ENCODE results near the gene PECR. TPM values are rescaled to one million over a fixed set of nuclear protein-coding genes. Genes with fewer than 3 reads are reported as not detected.

Gene PECR
- polyA plus RNA-seq, 4 donors: 39.8 to 49.6 (median 44.9) TPM

DNA sequence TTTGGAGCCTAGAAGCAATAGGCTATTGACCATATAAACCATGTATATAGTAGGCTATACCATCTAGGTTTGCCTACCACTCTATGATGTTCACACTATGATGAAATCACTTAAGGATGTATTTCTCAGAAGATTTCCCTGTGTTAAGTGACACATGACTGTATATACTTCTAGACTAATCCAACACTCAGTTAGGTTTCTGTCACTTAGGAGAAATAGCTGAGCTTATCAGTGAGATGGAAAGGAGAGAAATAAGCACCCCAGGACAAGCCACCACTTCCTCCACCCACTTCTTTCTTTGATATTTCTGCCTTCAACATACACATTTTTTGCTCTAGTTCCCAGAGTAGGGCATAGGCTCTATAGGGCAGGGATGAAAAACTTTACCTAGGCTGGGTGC is 7.8 kb downstream of the PECR start:
- no peak for DNase-seq (ENCODE audit: low read depth in 4 of 4, low spot score in 3 of 4)

GRCh38 chr2:216072473-216072872 is 9.1 kb downstream of the PECR start:
- no peak for DNase-seq (ENCODE audit: low read depth in 4 of 4, low spot score in 3 of 4)

GRCh38 chr2:216071111-216071851 is 10.3 kb downstream of the PECR start:
- DNase-seq (ENCODE audit: low read depth in 4 of 4, low spot score in 3 of 4): no peak

DNA sequence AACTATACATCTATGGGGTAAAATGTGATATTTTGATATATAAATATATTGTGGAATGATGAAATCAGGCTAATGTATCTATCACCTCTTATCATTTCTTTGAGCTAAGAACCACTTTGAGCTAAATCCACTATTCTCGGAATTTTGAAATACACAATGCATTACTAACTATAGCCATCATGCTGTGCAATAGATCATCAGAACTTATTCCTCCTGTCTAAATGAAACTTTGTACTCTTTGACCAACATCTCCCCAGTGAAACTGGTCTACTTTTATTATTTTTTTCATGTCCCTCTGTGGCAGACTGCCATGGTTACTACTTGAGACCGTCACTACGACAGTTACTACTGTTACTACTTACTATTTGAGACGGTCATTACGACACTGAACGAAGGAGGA is 11.4 kb downstream of the PECR start:
- DNase-seq (ENCODE audit: low read depth in 4 of 4, low spot score in 3 of 4): no peak

DNA sequence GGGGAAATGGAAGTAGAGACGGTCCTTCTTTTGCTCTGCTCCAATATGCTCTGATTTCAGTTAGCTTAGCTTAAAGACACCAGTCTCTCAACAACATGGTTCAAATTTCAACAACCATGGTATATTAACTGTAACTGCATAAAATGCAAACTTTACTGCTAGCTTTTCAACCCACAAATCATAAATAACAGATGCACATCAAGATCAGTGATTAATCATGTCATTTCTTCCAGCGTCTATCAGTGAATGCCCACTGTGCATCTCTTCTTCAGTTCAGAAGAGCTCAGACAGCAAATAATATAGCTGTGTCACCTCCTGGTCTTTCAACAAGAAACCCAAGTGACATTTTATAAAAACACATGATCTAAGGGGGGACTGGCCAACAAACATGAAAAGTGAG is 12.6 kb downstream of the PECR start:
- DNase-seq (ENCODE audit: low read depth in 4 of 4, low spot score in 3 of 4): no peak

GRCh38 chr2:216066230-216066629 is 15.4 kb downstream of the PECR start:
- no peak for DNase-seq (ENCODE audit: low read depth in 4 of 4, low spot score in 3 of 4)

DNA sequence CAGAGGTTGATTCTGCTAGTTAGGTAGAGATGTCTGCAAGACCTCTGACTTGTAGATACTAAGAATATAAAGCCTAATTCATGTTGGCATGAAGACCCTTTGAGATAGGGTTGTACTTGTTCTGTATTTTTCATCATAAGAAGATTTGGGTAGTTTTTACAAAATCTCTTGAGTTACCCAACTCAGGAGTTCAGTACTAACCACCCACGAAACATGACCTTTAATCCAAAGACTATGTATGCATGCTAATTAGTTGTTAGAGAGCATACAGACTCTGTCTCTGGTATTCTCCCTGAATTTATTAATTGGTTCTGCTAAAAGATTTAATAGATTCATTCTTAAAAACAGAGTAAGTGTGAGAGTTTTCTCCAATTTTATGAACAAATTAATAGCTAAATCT is 16.9 kb downstream of the PECR start:
- no peak for DNase-seq (ENCODE audit: low read depth in 4 of 4, low spot score in 3 of 4)

GRCh38 chr2:216064014-216064630 is 17.5 kb downstream of the PECR start:
- DNase-seq (ENCODE audit: low read depth in 4 of 4, low spot score in 3 of 4): no peak

GRCh38 chr2:216059233-216059834 is 22.3 kb downstream of the PECR start:
- no peak for DNase-seq (ENCODE audit: low read depth in 4 of 4, low spot score in 3 of 4)

DNA sequence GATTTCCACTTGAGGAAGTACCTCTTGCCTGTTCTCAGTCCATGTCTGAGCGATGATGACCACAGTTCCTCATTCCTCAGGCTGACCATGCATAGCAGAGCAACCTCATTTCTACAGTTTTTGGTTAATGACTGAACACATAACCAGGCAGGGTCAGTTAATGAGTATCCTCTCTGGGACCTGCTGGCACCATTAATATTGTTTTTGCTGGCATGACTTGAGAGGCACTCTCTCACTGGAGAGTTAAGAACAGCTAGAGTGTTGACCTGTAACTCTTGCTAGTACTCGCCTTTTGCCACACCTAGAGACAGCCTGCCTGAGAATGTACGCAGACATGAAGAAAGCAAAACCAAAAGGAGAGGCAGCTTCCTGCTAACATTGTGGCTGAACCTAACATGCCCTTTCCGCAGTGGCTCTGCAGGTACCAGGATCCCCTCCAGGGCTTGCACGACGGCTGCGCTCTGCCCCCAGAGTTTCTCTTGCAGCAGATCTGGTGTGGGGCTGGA is 23.9 kb downstream of the PECR start:
- peak in 3 of 4 donors; percentile 58 to 70 (median 69) for DNase-seq (ENCODE audit: low read depth in 4 of 4, low spot score in 3 of 4)

GRCh38 chr2:216056739-216057138 is 24.9 kb downstream of the PECR start:
- DNase-seq (ENCODE audit: low read depth in 4 of 4, low spot score in 3 of 4): no peak

DNA sequence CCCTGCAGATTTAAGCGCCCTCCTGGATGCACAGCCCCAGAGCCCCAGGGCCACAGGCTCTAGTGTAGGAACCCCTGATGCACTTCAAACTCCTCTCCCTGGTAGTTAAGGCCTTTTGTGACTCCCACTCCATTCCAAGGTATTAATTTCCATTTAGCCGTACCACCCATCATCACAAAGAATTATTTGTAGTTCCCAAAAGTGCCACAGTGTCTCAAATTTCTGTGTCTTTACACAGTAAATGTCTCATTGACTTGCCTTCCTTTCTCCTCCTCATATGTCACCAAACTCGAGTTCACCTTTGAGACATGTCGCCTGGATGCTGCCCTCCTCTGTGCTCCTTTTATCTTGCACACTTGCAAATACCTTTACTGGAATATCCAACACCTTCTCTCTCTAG is 25.9 kb downstream of the PECR start:
- DNase-seq (ENCODE audit: low read depth in 4 of 4, low spot score in 3 of 4): no peak

DNA sequence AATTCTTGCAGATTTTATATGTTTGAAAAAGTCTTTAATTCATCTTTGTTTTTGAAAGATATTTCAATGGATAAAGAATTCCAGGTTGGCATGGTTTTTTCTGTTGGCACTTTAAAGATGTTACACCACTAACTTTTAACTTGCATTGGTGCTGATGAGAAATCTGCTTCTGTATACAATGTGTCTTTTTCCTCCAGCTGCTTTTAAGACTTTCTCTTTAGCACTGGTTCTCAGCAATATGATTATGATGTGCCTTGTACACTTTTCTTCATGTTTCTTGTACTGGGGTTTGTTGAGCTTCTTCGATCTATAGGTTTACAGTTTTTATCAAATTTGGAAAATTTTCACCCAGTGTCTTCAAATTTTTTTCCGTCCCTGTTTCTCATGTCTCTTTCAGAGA is 29.2 kb downstream of the PECR start:
- no peak for DNase-seq (ENCODE audit: low read depth in 4 of 4, low spot score in 3 of 4)

DNA sequence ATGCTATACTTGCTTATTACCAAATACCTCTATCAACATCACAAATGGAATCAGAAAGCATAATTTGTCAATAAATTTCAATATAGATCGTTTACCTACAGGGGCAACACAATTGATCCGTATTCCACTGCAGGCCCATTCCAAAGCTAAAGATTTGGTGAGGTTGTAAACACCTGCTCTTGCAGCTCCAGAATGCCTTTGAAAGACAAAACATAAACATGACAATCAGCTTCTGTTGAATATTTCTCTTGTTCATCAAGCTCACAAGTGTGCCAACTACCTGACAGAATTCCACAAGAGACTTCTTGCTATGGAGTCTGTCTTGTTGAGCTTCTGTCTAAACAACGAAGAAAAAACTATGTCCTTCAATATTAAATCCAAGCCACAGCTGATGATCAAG is 30.3 kb downstream of the PECR start:
- DNase-seq (ENCODE audit: low read depth in 4 of 4, low spot score in 3 of 4): no peak

DNA sequence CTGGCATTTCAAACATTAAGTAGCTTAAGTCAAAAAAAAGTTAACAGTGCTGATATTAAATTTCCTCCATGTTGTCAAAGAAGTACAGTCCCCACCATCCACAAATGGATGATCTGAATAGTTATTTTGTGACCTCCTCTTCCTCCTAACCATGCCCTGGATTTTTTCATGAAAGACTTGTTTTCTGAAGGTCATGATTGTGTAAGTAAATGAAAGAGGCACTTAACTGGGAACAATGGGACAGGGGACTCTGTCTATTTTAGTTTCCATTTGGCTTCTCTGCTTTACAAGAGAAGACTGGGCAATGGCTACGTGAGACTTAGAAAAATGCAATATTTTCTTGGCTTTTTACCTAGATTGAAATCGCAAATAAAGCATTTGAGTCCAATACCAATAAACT is 32.2 kb downstream of the PECR start:
- no peak for DNase-seq (ENCODE audit: low read depth in 4 of 4, low spot score in 3 of 4)

GRCh38 chr2:216047397-216047796 is 34.2 kb downstream of the PECR start:
- DNase-seq (ENCODE audit: low read depth in 4 of 4, low spot score in 3 of 4): no peak

GRCh38 chr2:216044883-216045486 is 36.6 kb downstream of the PECR start:
- no peak for DNase-seq (ENCODE audit: low read depth in 4 of 4, low spot score in 3 of 4)

DNA sequence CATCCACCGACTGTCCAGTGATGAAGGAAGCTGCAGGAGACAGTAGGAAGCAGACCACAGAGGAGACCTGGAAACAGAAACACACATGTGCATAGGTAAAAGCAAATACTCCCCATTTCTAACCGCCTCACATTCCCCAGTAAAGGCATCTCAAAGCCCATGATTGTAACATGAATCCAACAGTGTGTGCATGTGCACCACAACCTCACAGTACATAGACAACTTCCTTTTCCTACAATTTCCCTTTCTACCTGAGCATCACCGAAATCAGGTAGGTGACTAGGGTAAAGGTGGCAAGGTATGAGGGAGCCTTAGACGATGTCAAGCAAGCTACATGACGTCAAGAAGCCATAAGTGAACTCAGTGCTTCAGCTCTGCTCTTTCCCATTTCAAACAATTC is 37.7 kb downstream of the PECR start:
- no peak for DNase-seq (ENCODE audit: low read depth in 4 of 4, low spot score in 3 of 4)

- DNase-seq (ENCODE audit: low read depth in 4 of 4, low spot score in 3 of 4): no peak
Measured at GRCh38 chr2:216041438-216041837, 40.2 kb downstream of the PECR start.

DNA sequence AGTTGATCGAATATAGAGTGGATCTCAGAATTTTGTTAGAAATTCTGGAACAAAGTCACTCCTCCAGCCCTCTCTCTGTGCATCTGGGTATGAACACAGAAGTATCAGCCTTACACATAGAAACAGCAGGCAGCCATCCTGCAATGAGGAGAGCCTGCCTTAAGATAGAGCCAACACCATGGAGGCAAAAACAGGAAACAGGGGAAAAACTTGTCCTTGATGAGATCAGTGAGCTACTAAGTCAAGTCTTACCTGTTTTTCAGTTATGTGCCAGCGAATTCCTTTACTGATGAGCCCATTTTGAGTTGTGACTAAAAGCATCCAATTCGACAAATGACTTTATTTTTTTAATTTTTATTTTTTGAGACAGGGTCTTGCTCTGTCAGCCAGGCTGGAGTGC is 41.7 kb downstream of the PECR start:
- no peak for DNase-seq (ENCODE audit: low read depth in 4 of 4, low spot score in 3 of 4)

DNA sequence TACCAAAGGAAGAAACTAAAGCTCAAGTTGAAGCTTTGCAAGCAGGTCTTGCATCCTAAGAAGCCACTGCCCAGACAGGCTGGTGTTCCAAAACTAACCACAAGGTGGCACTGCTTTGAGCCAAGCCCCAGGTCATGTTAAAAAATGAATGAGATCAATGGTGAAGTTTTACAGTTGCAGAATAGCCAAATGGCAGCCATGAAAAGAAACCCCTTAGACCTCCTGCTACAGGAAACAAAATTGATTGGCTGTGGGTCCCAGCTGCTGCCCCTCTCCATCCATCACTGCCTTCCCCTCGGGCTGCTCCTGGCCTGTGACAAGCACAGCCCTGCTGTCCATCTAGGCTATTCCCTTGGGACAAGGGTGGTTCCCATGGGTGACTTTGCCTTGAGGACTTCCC is 47.5 kb downstream of the PECR start:
- DNase-seq (ENCODE audit: low read depth in 4 of 4, low spot score in 3 of 4): no peak

DNA sequence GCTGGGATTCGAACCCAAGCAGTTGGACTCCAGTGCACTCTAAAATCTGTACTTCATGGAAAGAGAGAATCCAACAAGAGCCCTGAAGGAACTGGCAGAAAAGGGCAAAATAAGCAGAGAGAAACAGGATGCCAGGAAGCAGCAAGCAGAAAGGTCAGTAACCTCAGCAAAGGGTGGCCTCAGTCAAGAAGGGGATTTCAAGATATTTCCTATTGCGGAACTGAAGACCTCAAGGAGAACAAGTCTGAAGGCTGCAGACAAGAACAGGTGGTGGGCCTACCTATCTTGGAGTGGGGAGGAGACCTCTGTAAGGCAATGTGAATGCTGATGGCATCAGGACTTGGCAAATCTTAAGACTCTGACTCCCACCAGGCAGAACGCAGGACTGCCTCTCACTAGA is 48.2 kb downstream of the PECR start:
- no peak for DNase-seq (ENCODE audit: low read depth in 4 of 4, low spot score in 3 of 4)

All from right renal pelvis (tissue), 4 donors.